Measurements from ENCODE around the gene IL9. TPM values are rescaled to one million over a fixed set of nuclear protein-coding genes. Genes with fewer than 3 reads are reported as not detected.

The IL9 gene
- total and polyA plus RNA-seq, 8 donors = not detected

- intact Hi-C loops (cut with DNase I; ENCODE audit: low total_unique reads) = no loop called here
- peaks cover 0 to 18% (median 8%) of the 10 kb centered on the region in 3 donors for H3K27me3 ChIP-seq
- peaks cover 3 to 17% (median 9%) of the 10 kb centered on the region in 4 donors for H3K4me1 ChIP-seq
- WGBS, 5 donors = 41 to 50% (median 43%) methylated on average over 4 of the region's 4 CpGs
- H3K4me3 ChIP-seq = no peak overlapping the region
- no peaks in the 10 kb centered on the region for H3K36me3 ChIP-seq
- TF ChIP-seq POLR2A (IDR thresholded peaks at IDR 0.05) = no peak
- TF ChIP-seq CTCF (IDR thresholded peaks at IDR 0.05) = no peak
- TF ChIP-seq POLR2AphosphoS5 (IDR thresholded peaks at IDR 0.05) = no peak
- TF ChIP-seq EP300 (IDR thresholded peaks at IDR 0.05) = no peak
- H3K27ac ChIP-seq = no peak overlapping the region
- DNase-seq = no peak
- H3K9me3 ChIP-seq = no peaks in the 10 kb centered on the region
Observed at GRCh38 chr5:135883441-135883840, 12.2 kb downstream of the IL9 start.

- no peak overlapping the region for H3K4me3 ChIP-seq
- intact Hi-C loops (cut with DNase I; ENCODE audit: low total_unique reads) = no loop called here
- H3K27me3 ChIP-seq = peaks cover 0 to 15% (median 8%) of the 10 kb centered on the region in 3 donors
- TF ChIP-seq POLR2A (IDR thresholded peaks at IDR 0.05) (no peak), CTCF (IDR thresholded peaks at IDR 0.05) (no peak), EP300 (IDR thresholded peaks at IDR 0.05) (no peak), POLR2AphosphoS5 (IDR thresholded peaks at IDR 0.05) (no peak)
- H3K36me3 ChIP-seq = no peaks in the 10 kb centered on the region
- 74 to 83% (median 77%) methylated on average over 3 of the region's 3 CpGs for WGBS, 5 donors
- DNase-seq = no peak
- no peak overlapping the region for H3K27ac ChIP-seq
- H3K4me1 ChIP-seq = peaks cover 3 to 17% (median 9%) of the 10 kb centered on the region in 4 donors
- no peaks in the 10 kb centered on the region for H3K9me3 ChIP-seq
Observed at GRCh38 chr5:135883026-135883425, 12.6 kb downstream of the IL9 start.

GRCh38 chr5:135881819-135882218 is 13.8 kb downstream of the IL9 start:
- no peak for TF ChIP-seq POLR2AphosphoS5 (IDR thresholded peaks at IDR 0.05)
- no peak for TF ChIP-seq EP300 (IDR thresholded peaks at IDR 0.05)
- no peak for TF ChIP-seq CTCF (IDR thresholded peaks at IDR 0.05)
- no peak for TF ChIP-seq POLR2A (IDR thresholded peaks at IDR 0.05)
- Histone ChIP-seq H3K9me3 (no peaks in the 10 kb centered on the region), H3K27ac (no peak overlapping the region), H3K36me3 (no peaks in the 10 kb centered on the region), H3K4me1 (peaks cover 0 to 10% (median 4%) of the 10 kb centered on the region in 4 donors), H3K4me3 (no peak overlapping the region), H3K27me3 (peaks cover 0 to 15% (median 8%) of the 10 kb centered on the region in 3 donors)
- 39 to 50% (median 41%) methylated on average over 3 of the region's 3 CpGs for WGBS, 5 donors
- no peak for DNase-seq
- intact Hi-C loops (cut with DNase I; ENCODE audit: low total_unique reads) = no loop called here

- Histone ChIP-seq H3K27me3 (peaks cover 0 to 15% (median 8%) of the 10 kb centered on the region in 3 donors), H3K27ac (no peak overlapping the region), H3K36me3 (no peaks in the 10 kb centered on the region), H3K4me1 (peaks cover 0 to 10% (median 4%) of the 10 kb centered on the region in 4 donors), H3K9me3 (no peaks in the 10 kb centered on the region), H3K4me3 (no peak overlapping the region)
- 49 to 77% (median 60%) methylated on average over 4 of the region's 4 CpGs for WGBS, 5 donors
- TF ChIP-seq CTCF (IDR thresholded peaks at IDR 0.05) = no peak
- no peak for TF ChIP-seq POLR2A (IDR thresholded peaks at IDR 0.05)
- TF ChIP-seq POLR2AphosphoS5 (IDR thresholded peaks at IDR 0.05) = no peak
- TF ChIP-seq EP300 (IDR thresholded peaks at IDR 0.05) = no peak
- peak in 1 of 2 donors; percentile 35 for DNase-seq
- intact Hi-C loops (cut with DNase I; ENCODE audit: low total_unique reads) = no loop called here
Observed at GRCh38 chr5:135881244-135881643, 14.4 kb downstream of the IL9 start.
